EL (cell line): ENCODE measurements around the gene UGT1A4.

Experiments used
- DNase-seq: peaks from one replicate; pipeline ENCODE4 v3.0.0-alpha.2; 2016

The UGT1A4 gene

GRCh38 chr2:233814056-233814835, 95.7 kb downstream of the UGT1A4 start:
- no peak for DNase-seq

GRCh38 chr2:233815861-233816260, 97.3 kb downstream of the UGT1A4 start:
- no peak for DNase-seq

GRCh38 chr2:233816334-233816733, 97.8 kb downstream of the UGT1A4 start:
- no peak for DNase-seq

DNA sequence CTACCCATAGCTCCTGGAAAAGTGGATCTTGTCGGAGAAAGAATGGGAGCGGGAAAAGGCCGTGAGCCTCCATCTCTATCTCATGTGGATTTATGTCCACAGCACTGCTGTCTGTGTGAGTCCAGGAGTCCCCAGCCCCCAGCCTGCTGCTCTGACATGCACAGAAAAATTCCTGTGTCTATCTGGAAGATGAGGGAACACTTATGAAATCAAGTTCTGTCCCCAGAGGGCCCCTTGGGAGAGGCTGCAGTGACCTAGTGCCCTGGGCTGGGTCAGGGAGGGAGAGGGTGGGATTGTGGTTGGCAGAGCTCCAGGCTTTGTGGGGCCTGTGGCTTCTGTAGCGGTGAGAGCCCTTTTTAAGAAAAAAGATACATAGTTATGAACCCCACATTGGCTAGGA, 98.2 kb downstream of the UGT1A4 start:
- no peak for DNase-seq

DNA sequence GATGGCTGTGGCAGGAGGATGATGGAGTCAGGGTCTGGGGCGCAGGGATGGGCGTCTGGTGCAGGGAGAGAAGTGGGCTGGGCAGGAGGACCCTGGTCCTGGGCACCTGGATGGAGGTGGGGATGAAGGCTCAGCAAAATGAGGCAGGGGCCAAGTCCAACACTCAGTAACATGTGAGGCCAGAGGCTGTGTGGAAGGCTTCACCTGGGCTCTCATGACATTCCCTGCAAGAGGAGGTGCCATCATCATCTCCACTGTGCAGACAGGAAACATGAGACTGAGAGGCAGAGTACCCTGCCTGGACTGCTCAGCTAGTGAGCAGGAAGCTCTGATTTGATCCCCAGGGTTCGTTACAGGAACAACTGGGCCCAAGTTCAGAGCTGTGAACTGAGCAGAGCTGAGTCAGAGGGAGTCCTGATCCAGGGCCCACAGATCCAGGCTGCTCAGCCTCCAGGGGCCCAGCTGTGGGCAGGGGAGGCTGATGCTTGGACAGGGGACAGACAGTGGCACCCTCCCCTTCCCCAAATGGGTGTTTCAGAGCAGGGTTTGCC, 98.9 kb downstream of the UGT1A4 start:
- no peak for DNase-seq

GRCh38 chr2:233817995-233818638, 99.6 kb downstream of the UGT1A4 start:
- no peak for DNase-seq

DNA sequence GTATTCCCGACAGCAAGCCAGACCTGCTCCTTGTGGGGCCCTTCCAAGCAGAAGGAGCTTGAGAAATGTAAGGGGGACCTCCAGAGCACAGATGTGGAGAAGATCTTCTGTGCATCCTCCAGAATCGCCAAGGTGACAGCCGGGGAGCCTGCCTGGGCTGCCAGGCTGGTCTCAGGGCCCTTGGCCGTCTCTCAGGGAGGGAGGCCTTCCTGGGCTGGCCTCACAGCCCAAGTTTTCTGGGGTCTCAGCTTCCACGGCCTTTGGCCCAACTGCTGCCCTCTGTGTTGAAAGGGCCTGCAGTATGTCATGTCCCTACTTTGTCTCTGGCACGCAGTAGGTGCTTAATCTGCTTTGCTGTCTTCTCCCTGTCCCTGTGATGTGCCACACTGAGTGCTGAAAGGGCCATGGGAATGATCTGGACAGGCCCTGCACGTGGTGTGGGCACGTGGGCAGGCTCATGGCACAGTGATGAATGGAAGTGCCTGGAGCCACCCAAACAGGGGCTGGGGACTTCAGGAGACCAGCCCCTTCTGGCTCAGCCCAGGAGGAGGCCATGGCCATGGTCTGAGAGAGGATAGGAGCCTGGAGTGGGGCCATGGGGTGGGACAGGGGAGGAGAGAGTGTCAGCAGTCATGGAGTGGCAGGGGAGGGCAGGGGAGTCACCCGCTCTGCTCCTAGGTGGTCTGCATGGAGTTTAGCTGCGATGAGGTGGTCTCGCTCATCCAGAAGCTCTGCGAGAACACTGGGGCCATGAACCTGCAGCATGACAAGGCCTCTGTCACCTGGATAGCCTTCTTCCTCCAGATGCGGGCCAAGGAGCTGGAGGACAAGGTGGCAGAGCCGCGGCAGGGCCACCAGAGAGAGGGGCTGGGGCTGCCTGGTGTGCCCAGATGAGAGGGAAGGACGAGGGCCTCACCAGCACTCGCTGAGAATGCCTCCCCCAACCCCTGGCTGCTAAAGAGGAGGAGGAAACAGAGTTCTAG, 100.4 kb downstream of the UGT1A4 start:
- DNase-seq: no peak

DNA sequence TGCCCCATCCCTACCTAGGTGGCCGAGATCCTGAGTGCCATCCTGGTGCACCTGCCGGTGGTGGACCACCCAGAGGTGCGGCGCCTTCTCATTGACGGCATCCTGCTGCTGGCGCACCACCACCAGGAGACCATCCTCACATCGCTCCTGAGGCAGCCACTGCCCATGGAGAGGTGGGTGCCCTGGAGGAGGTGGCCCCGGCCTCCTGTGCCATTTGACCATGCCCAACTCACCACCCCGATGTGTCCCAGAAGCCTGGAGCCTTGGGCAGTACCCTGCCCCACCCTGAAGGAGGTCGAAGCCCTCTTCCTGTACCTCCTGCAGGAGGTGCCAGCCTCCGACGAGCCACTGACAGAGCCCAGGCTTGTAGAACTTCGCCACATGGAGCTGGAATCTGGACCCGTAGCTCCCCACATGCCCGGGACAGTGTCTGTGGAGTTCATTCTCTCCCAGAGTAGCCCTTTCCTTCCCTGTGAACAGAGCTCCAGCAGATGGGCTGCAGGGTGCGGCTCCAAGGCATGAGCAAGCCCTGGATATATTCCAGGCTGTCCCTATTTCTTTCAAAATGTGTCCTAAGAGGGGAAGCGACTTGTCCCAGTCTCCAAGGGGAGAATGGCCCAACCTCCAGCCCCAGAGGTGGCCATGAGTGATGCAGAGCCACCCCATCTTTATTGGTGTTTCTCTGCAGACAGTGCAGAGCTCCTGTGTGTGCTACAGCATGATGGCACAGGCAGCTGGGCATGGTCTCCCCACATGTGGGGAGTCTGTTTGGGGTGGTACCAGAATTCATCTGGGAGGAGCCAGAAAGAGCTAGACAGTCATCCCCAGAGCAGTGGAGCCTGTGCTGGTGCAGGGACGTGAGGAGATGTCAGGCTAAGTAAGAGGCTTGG, 101.6 kb downstream of the UGT1A4 start:
- no peak for DNase-seq

DNA sequence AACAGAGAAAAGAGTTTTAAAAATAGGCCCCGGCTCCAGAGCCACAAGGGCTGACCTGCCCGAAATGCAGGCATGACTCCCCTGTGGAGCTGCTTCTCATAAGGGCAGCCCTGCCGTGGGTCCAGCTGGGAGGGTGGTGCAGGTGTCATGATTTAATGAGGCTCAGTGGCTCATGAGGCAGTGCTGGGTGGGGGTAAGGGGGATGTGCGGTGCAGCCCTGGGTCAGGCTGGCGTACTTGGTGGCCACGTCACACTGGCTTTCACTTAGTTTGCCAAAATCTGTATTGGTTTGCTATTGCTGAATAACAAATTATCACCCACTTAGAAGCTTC, 102.2 kb downstream of the UGT1A4 start:
- no peak for DNase-seq

- DNase-seq: no peak
Observed at GRCh38 chr2:233821196-233821595, 102.7 kb downstream of the UGT1A4 start.

- no peak for DNase-seq
Observed at GRCh38 chr2:233821709-233822100, 103.2 kb downstream of the UGT1A4 start.

DNA sequence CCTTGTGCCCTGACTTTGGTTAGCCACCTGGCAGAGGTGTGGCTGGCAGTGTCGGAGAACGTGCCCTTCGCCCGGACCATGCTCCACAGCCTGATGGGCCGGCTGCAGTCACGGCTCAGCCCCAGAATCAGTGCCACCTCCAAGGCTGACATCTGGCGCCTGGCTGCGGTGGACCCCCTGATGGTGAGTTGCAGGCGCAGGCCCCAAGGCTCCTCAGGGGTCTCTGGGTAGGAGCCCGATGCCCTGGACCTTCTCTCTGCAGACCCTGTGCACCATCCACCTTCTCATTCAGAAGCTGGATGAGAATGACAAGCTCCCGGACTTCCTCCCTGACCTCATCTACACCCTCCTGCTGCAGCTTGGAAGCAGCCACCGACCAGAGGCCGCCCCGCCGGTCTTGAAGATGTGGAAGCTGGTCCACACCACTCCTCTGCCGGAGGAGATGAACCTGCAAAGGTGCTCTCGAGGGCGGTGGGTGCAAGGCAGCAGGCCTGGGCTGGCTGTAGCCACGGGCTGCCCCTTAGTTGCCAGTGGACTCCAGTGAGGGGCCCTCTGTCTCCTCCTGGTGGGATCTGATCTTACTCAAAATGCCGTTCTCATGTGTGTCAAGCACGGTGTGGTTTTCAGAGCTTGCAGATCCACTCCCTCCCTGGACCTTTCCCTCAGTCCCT, 103.7 kb downstream of the UGT1A4 start:
- DNase-seq: no peak
